NCI-H2081 treated with DMSO at 0.1 percent for 48 hours (cell line): ENCODE results near the gene NKAPL.

Experiments
- DNase-seq: peaks from one replicate; lab custom pipeline; 2025; lab: John Stamatoyannopoulos, UW

The NKAPL gene

GRCh38 chr6:28258877-28259777 is at the start of gene NKAPL:
TSS of gene NKAPL (plus strand) at chr6:28259297. CDS start at chr6:28259372, 75 bp downstream.
- no peak for DNase-seq

- DNase-seq, result no peak
These were observed 49.2 kb upstream of the NKAPL start for GRCh38 chr6:28209753-28210535.

GRCh38 chr6:28211840-28212509 is 47.1 kb upstream of the NKAPL start:
- no peak for DNase-seq

GRCh38 chr6:28212510-28213212 is 46.4 kb upstream of the NKAPL start:
- peak; percentile 39 for DNase-seq

GRCh38 chr6:28213213-28213523 is 45.9 kb upstream of the NKAPL start:
- no peak for DNase-seq

- no peak for DNase-seq
These were observed 43.7 kb upstream of the NKAPL start for GRCh38 chr6:28215425-28215824.

- DNase-seq, result no peak
These were observed 41.2 kb upstream of the NKAPL start for GRCh38 chr6:28217890-28218289.

- DNase-seq, result peak; percentile 46
These were observed 40.5 kb upstream of the NKAPL start for GRCh38 chr6:28218312-28219248.

GRCh38 chr6:28220257-28221133 is 38.6 kb upstream of the NKAPL start:
- DNase-seq, result no peak

GRCh38 chr6:28224131-28225055 is 34.7 kb upstream of the NKAPL start:
- no peak for DNase-seq

- peak; percentile 65 for DNase-seq
These were observed 33.9 kb upstream of the NKAPL start, which contains the start of gene ZSCAN9 for GRCh38 chr6:28225056-28225834. TSS of gene ZSCAN9 (plus strand) at chr6:28225275. CDS start at chr6:28227085, 1,810 bp downstream.

GRCh38 chr6:28226460-28226859 is 32.6 kb upstream of the NKAPL start:
- DNase-seq, result no peak

GRCh38 chr6:28232785-28233184 is 26.3 kb upstream of the NKAPL start:
- DNase-seq, result no peak

GRCh38 chr6:28235912-28236452 is 23.1 kb upstream of the NKAPL start:
- no peak for DNase-seq

GRCh38 chr6:28239636-28240035 is 19.5 kb upstream of the NKAPL start:
- no peak for DNase-seq

- no peak for DNase-seq
These were observed 18.6 kb upstream of the NKAPL start for GRCh38 chr6:28240471-28240870.

GRCh38 chr6:28243946-28244345 is 15.2 kb upstream of the NKAPL start:
- no peak for DNase-seq
